Measurements from ENCODE around the gene HAPSTR1.

DNA sequence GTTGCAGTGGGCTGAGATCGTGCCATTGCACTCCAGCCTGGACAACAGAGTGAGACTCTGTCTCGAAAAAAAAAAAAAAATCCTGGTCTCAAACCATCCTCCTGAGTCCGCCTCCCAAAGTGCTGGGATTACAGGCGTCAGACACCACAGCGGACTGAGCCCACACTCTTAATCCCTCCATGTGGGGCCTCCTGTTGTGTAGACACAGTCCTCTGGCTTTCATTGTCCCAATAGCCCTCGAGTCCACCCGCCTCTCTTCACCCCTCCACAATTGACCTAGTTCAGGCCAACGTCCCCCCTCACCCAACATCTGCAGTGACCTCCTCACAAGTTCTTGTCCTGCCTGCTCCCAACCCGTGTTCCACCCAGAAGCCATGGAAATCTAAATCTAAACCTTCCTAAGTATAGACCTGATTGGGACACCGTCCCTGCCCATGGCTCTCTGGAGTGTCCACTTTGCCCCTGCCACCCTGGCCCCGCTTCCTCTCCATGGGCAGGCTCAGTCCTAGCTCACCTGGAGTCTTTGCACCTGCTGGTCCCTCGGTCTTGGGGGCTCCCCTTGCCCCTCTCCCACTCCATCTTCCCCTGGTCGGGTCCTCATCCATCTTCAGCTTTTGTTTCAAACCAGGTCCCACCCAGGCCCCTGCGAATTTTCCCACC is 46.7 kb downstream of the HAPSTR1 start:
- TF ChIP-seq, protein P1, sequence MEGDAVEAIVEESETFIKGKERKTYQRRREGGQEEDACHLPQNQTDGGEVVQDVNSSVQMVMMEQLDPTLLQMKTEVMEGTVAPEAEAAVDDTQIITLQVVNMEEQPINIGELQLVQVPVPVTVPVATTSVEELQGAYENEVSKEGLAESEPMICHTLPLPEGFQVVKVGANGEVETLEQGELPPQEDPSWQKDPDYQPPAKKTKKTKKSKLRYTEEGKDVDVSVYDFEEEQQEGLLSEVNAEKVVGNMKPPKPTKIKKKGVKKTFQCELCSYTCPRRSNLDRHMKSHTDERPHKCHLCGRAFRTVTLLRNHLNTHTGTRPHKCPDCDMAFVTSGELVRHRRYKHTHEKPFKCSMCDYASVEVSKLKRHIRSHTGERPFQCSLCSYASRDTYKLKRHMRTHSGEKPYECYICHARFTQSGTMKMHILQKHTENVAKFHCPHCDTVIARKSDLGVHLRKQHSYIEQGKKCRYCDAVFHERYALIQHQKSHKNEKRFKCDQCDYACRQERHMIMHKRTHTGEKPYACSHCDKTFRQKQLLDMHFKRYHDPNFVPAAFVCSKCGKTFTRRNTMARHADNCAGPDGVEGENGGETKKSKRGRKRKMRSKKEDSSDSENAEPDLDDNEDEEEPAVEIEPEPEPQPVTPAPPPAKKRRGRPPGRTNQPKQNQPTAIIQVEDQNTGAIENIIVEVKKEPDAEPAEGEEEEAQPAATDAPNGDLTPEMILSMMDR (tag by site-specific recombination; IDR thresholded peaks at IDR 0.05) = no peak
- TF ChIP-seq, protein P2, sequence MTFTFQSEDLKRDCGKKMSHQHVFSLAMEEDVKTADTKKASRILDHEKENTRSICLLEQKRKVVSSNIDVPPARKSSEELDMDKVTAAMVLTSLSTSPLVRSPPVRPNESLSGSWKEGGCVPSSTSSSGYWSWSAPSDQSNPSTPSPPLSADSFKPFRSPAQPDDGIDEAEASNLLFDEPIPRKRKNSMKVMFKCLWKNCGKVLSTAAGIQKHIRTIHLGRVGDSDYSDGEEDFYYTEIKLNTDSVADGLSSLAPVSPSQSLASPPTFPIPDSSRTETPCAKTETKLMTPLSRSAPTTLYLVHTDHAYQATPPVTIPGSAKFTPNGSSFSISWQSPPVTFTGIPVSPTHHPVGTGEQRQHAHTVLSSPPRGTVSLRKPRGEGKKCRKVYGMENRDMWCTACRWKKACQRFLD (tag by site-specific recombination; IDR thresholded peaks at IDR 0.05) = no peak

Data from HEK293 (cell line).